ENCODE data around the gene CD14.
"Not testable (repeated sequence)": the region's sequence is repeated elsewhere in the genome, so short reads cannot be mapped to it uniquely, and the experiment has no call there.

CD14 gene

GRCh38 chr5:140631036-140631417, 1.9 kb downstream of the CD14 start:
- no peaks in the 10 kb centered on the region for H3K36me3 ChIP-seq (ENCODE audit: control insufficient read depth in 4 of 4, insufficient read depth in 4 of 4, low read length in 3 of 4)
- no peak for DNase-seq
- H3K27me3 ChIP-seq (replicated peaks in 2 of 5; ENCODE audit: control insufficient read depth in 4 of 5, insufficient read depth in 5 of 5, low read length in 4 of 5): peaks cover 0 to 47% (median 29%) of the 10 kb centered on the region in 5 experiments
- H3K9me3 ChIP-seq (ENCODE audit: control extremely low read depth in 1 of 5, control insufficient read depth in 4 of 5, insufficient read depth in 2 of 5, low read depth in 1 of 5, low read length in 4 of 5): peaks cover 0 to 16% (median 5%) of the 10 kb centered on the region in 5 experiments
- no peak overlapping the region for H3K27ac ChIP-seq (ENCODE audit: insufficient read depth in 1 of 2, low read depth in 1 of 2, low read length in 2 of 2, poor library complexity in 1 of 2, severe bottlenecking in 2 of 2)
- ChIA-PET POLR2A (no interaction called here), CTCF (interaction anchor here (1.0 to 1.5 kb wide), 4 partner anchors 12 to 84 kb away, joined by 3 to 6 read pairs (median 4); partner anchors contain the start of gene EIF4EBP3)
- peak overlapping the region in 1 of 7 experiments; percentile 35 for H3K4me3 ChIP-seq (ENCODE audit: control insufficient read depth in 1 of 7, extremely low read depth in 1 of 7, insufficient read depth in 4 of 7, low read depth in 2 of 7, low read length in 6 of 7)
- 100% methylated on average over 4 of the region's 4 CpGs for WGBS (ENCODE audit: insufficient coverage)
- peaks cover 0 to 22% (median 17%) of the 10 kb centered on the region in 4 experiments for H3K4me1 ChIP-seq (ENCODE audit: control extremely low read depth in 1 of 4, control insufficient read depth in 4 of 4, insufficient read depth in 4 of 4, low read length in 3 of 4)

- Histone ChIP-seq H3K9me3 (ENCODE audit: control extremely low read depth in 1 of 5, control insufficient read depth in 4 of 5, insufficient read depth in 2 of 5, low read depth in 1 of 5, low read length in 4 of 5) (peaks cover 0 to 16% (median 5%) of the 10 kb centered on the region in 5 experiments), H3K4me3 (ENCODE audit: control insufficient read depth in 1 of 7, extremely low read depth in 1 of 7, insufficient read depth in 4 of 7, low read depth in 2 of 7, low read length in 6 of 7) (peak overlapping the region in 1 of 7 experiments; percentile 13), H3K4me1 (ENCODE audit: control extremely low read depth in 1 of 4, control insufficient read depth in 4 of 4, insufficient read depth in 4 of 4, low read length in 3 of 4) (peaks cover 0 to 22% (median 17%) of the 10 kb centered on the region in 4 experiments), H3K27me3 (replicated peaks in 2 of 5; ENCODE audit: control insufficient read depth in 4 of 5, insufficient read depth in 5 of 5, low read length in 4 of 5) (peaks cover 0 to 51% (median 30%) of the 10 kb centered on the region in 5 experiments), H3K36me3 (ENCODE audit: control insufficient read depth in 4 of 4, insufficient read depth in 4 of 4, low read length in 3 of 4) (no peaks in the 10 kb centered on the region), H3K27ac (ENCODE audit: insufficient read depth in 1 of 2, low read depth in 1 of 2, low read length in 2 of 2, poor library complexity in 1 of 2, severe bottlenecking in 2 of 2) (no peak overlapping the region)
- ChIA-PET CTCF (interaction anchor here (0.8 to 1.5 kb wide), 7 partner anchors 11 to 83 kb away, joined by 3 to 6 read pairs (median 3); partner anchors contain the start of gene EIF4EBP3), POLR2A (no interaction called here)
- no peak for DNase-seq
- WGBS (ENCODE audit: insufficient coverage): 86% methylated on average over 2 of the region's 2 CpGs
These were observed 2.5 kb downstream of the CD14 start for GRCh38 chr5:140630292-140631035.

GRCh38 chr5:140628711-140629110, 4.3 kb downstream of the CD14 start:
- Histone ChIP-seq H3K27me3 (replicated peaks in 2 of 5; ENCODE audit: control insufficient read depth in 4 of 5, insufficient read depth in 5 of 5, low read length in 4 of 5) (peaks cover 0 to 47% (median 30%) of the 10 kb centered on the region in 5 experiments), H3K4me1 (ENCODE audit: control extremely low read depth in 1 of 4, control insufficient read depth in 4 of 4, insufficient read depth in 4 of 4, low read length in 3 of 4) (peaks cover 0 to 22% (median 17%) of the 10 kb centered on the region in 4 experiments), H3K36me3 (ENCODE audit: control insufficient read depth in 4 of 4, insufficient read depth in 4 of 4, low read length in 3 of 4) (no peaks in the 10 kb centered on the region), H3K9me3 (ENCODE audit: control extremely low read depth in 1 of 5, control insufficient read depth in 4 of 5, insufficient read depth in 2 of 5, low read depth in 1 of 5, low read length in 4 of 5) (peaks cover 0 to 16% (median 5%) of the 10 kb centered on the region in 5 experiments), H3K4me3 (ENCODE audit: control insufficient read depth in 1 of 7, extremely low read depth in 1 of 7, insufficient read depth in 4 of 7, low read depth in 2 of 7, low read length in 6 of 7) (no peak overlapping the region), H3K27ac (ENCODE audit: insufficient read depth in 1 of 2, low read depth in 1 of 2, low read length in 2 of 2, poor library complexity in 1 of 2, severe bottlenecking in 2 of 2) (no peak overlapping the region)
- ChIA-PET CTCF (no interaction called here), POLR2A (no interaction called here)
- WGBS (ENCODE audit: insufficient coverage): 89% methylated on average over 1 of the region's 1 CpG
- DNase-seq: no peak

- H3K36me3 ChIP-seq (ENCODE audit: control insufficient read depth in 4 of 4, insufficient read depth in 4 of 4, low read length in 3 of 4): no peaks in the 10 kb centered on the region
- CTCF ChIA-PET: interaction anchor here (1.8 kb wide), 1 partner anchor 80 kb away, joined by 4 read pairs; the partner anchor contains the start of gene EIF4EBP3
- H3K4me3 ChIP-seq (ENCODE audit: control insufficient read depth in 1 of 7, extremely low read depth in 1 of 7, insufficient read depth in 4 of 7, low read depth in 2 of 7, low read length in 6 of 7): no peak overlapping the region
These were observed 5.0 kb downstream of the CD14 start for GRCh38 chr5:140627972-140628371.

GRCh38 chr5:140624886-140625285, 8.1 kb downstream of the CD14 start:
- peaks cover 0 to 34% (median 7%) of the 10 kb centered on the region in 5 experiments for H3K27me3 ChIP-seq (replicated peaks in 2 of 5; ENCODE audit: control insufficient read depth in 4 of 5, insufficient read depth in 5 of 5, low read length in 4 of 5)
- DNase-seq; H3K36me3 ChIP-seq (ENCODE audit: control insufficient read depth in 4 of 4, insufficient read depth in 4 of 4, low read length in 3 of 4); H3K4me1 ChIP-seq (ENCODE audit: control extremely low read depth in 1 of 4, control insufficient read depth in 4 of 4, insufficient read depth in 4 of 4, low read length in 3 of 4); H3K4me3 ChIP-seq (ENCODE audit: control insufficient read depth in 1 of 7, extremely low read depth in 1 of 7, insufficient read depth in 4 of 7, low read depth in 2 of 7, low read length in 6 of 7); H3K27ac ChIP-seq (ENCODE audit: insufficient read depth in 1 of 2, low read depth in 1 of 2, low read length in 2 of 2, poor library complexity in 1 of 2, severe bottlenecking in 2 of 2); POLR2A ChIA-PET: not testable (repeated sequence)
- 97% methylated on average over 8 of the region's 10 CpGs for WGBS (ENCODE audit: insufficient coverage)
- peaks cover 1 to 23% (median 5%) of the 10 kb centered on the region in 5 experiments for H3K9me3 ChIP-seq (ENCODE audit: control extremely low read depth in 1 of 5, control insufficient read depth in 4 of 5, insufficient read depth in 2 of 5, low read depth in 1 of 5, low read length in 4 of 5)
- CTCF ChIA-PET: interaction anchor here (1.0 to 1.2 kb wide), 3 partner anchors 9 to 50 kb away, joined by 3 read pairs; no protein-coding TSS in a partner anchor

More at GRCh38 chr5:140627972-140628371, 5.0 kb downstream of the CD14 start:
- no peak for DNase-seq
- peaks cover 0 to 16% (median 5%) of the 10 kb centered on the region in 5 experiments for H3K9me3 ChIP-seq (ENCODE audit: control extremely low read depth in 1 of 5, control insufficient read depth in 4 of 5, insufficient read depth in 2 of 5, low read depth in 1 of 5, low read length in 4 of 5)
- H3K27ac ChIP-seq (ENCODE audit: insufficient read depth in 1 of 2, low read depth in 1 of 2, low read length in 2 of 2, poor library complexity in 1 of 2, severe bottlenecking in 2 of 2): no peak overlapping the region
- peaks cover 0 to 15% (median 14%) of the 10 kb centered on the region in 4 experiments for H3K4me1 ChIP-seq (ENCODE audit: control extremely low read depth in 1 of 4, control insufficient read depth in 4 of 4, insufficient read depth in 4 of 4, low read length in 3 of 4)
- peaks cover 0 to 40% (median 24%) of the 10 kb centered on the region in 5 experiments for H3K27me3 ChIP-seq (replicated peaks in 2 of 5; ENCODE audit: control insufficient read depth in 4 of 5, insufficient read depth in 5 of 5, low read length in 4 of 5)
- 96% methylated on average over 4 of the region's 6 CpGs for WGBS (ENCODE audit: insufficient coverage)
- POLR2A ChIA-PET: no interaction called here

GRCh38 chr5:140623061-140623460, 9.9 kb downstream of the CD14 start:
- H3K27ac ChIP-seq (ENCODE audit: insufficient read depth in 1 of 2, low read depth in 1 of 2, low read length in 2 of 2, poor library complexity in 1 of 2, severe bottlenecking in 2 of 2); H3K4me3 ChIP-seq (ENCODE audit: control insufficient read depth in 1 of 7, extremely low read depth in 1 of 7, insufficient read depth in 4 of 7, low read depth in 2 of 7, low read length in 6 of 7); H3K4me1 ChIP-seq (ENCODE audit: control extremely low read depth in 1 of 4, control insufficient read depth in 4 of 4, insufficient read depth in 4 of 4, low read length in 3 of 4); DNase-seq; POLR2A ChIA-PET; H3K36me3 ChIP-seq (ENCODE audit: control insufficient read depth in 4 of 4, insufficient read depth in 4 of 4, low read length in 3 of 4): not testable (repeated sequence)
- Histone ChIP-seq H3K27me3 (replicated peaks in 2 of 5; ENCODE audit: control insufficient read depth in 4 of 5, insufficient read depth in 5 of 5, low read length in 4 of 5) (peaks cover 0 to 35% (median 11%) of the 10 kb centered on the region in 5 experiments), H3K9me3 (ENCODE audit: control extremely low read depth in 1 of 5, control insufficient read depth in 4 of 5, insufficient read depth in 2 of 5, low read depth in 1 of 5, low read length in 4 of 5) (peaks cover 0 to 18% (median 2%) of the 10 kb centered on the region in 5 experiments)
- CTCF ChIA-PET: interaction anchor here (0.5 to 1.1 kb wide), 2 partner anchors 10 to 79 kb away, joined by 3 to 6 read pairs; partner anchors contain the start of gene CD14

GRCh38 chr5:140622301-140622700, 10.7 kb downstream of the CD14 start:
- no peak overlapping the region for H3K4me3 ChIP-seq (ENCODE audit: control insufficient read depth in 1 of 7, extremely low read depth in 1 of 7, insufficient read depth in 4 of 7, low read depth in 2 of 7, low read length in 6 of 7)
- peaks cover 0 to 41% (median 16%) of the 10 kb centered on the region in 5 experiments for H3K27me3 ChIP-seq (replicated peaks in 2 of 5; ENCODE audit: control insufficient read depth in 4 of 5, insufficient read depth in 5 of 5, low read length in 4 of 5)
- 100% methylated on average over 1 of the region's 3 CpGs for WGBS (ENCODE audit: insufficient coverage)
- peaks cover 0 to 14% (median 2%) of the 10 kb centered on the region in 5 experiments for H3K9me3 ChIP-seq (ENCODE audit: control extremely low read depth in 1 of 5, control insufficient read depth in 4 of 5, insufficient read depth in 2 of 5, low read depth in 1 of 5, low read length in 4 of 5)
- ChIA-PET POLR2A (no interaction called here), CTCF (interaction anchor here (1.1 kb wide), 2 partner anchors 10 to 74 kb away, joined by 3 to 6 read pairs; partner anchors contain the start of gene CD14)
- no peak overlapping the region for H3K27ac ChIP-seq (ENCODE audit: insufficient read depth in 1 of 2, low read depth in 1 of 2, low read length in 2 of 2, poor library complexity in 1 of 2, severe bottlenecking in 2 of 2)
- DNase-seq: no peak
- no peaks in the 10 kb centered on the region for H3K36me3 ChIP-seq (ENCODE audit: control insufficient read depth in 4 of 4, insufficient read depth in 4 of 4, low read length in 3 of 4)
- H3K4me1 ChIP-seq (ENCODE audit: control extremely low read depth in 1 of 4, control insufficient read depth in 4 of 4, insufficient read depth in 4 of 4, low read length in 3 of 4): no peaks in the 10 kb centered on the region
